A172 (cell line): ENCODE measurements around the gene CTRL. TPM values are rescaled to one million over a fixed set of nuclear protein-coding genes. Genes with fewer than 3 reads are reported as not detected.
"Not testable (repeated sequence)": the region's sequence is repeated elsewhere in the genome, so short reads cannot be mapped to it uniquely, and the experiment has no call there.

Source experiments
- DNase-seq: peaks from one replicate; pipeline ENCODE4 v3.0.0-alpha.2; 2015; ENCODE audit warnings: low spot score
- total RNA-seq: library from RNA; depleted of rRNA; stranded (reverse); fragments of >200 nt; shearing (Covaris generic); gene quantifications from 2 replicates; pipeline ENCODE4 v1.2.3, GENCODE V29; 2014

Gene CTRL
- total RNA-seq, 1 experiment from 2014 or later, result 0.33 TPM

GRCh38 chr16:67941469-67942199 is 10.0 kb upstream of the CTRL start:
- DNase-seq, result no peak

GRCh38 chr16:67940446-67941089 is 8.9 kb upstream of the CTRL start:
- DNase-seq, result no peak

GRCh38 chr16:67939507-67940445 is 8.1 kb upstream of the CTRL start:
- DNase-seq, result no peak

GRCh38 chr16:67937713-67938112 is 6.1 kb upstream of the CTRL start:
- DNase-seq, result not testable (repeated sequence)

GRCh38 chr16:67936880-67937605 is 5.4 kb upstream of the CTRL start:
- peak; percentile 49 for DNase-seq

GRCh38 chr16:67936124-67936879 is 4.6 kb upstream of the CTRL start, which contains the start of gene PSMB10:
PSMB10 (minus strand) TSS chr16:67936850; CDS start chr16:67936749, 101 bp downstream.
- no peak for DNase-seq

- peak; percentile 90 for DNase-seq
Measured at GRCh38 chr16:67935402-67936123, 3.9 kb upstream of the CTRL start.

GRCh38 chr16:67935101-67935401 is 3.4 kb upstream of the CTRL start:
- DNase-seq, result no peak

- DNase-seq, result no peak
Measured at GRCh38 chr16:67934306-67935100, 2.8 kb upstream of the CTRL start.

- DNase-seq, result no peak
Measured at GRCh38 chr16:67933805-67934204, 2.1 kb upstream of the CTRL start.

GRCh38 chr16:67932462-67932840 is 789 bp upstream of the CTRL start:
- no peak for DNase-seq

GRCh38 chr16:67930678-67931211 is 917 bp downstream of the CTRL start:
- DNase-seq, result no peak

GRCh38 chr16:67930191-67930590 is 1.5 kb downstream of the CTRL start:
- no peak for DNase-seq

- DNase-seq, result no peak
Measured at GRCh38 chr16:67928561-67929364, 2.9 kb downstream of the CTRL start.

- DNase-seq, result no peak
Measured at GRCh38 chr16:67928147-67928546, 3.5 kb downstream of the CTRL start.

GRCh38 chr16:67927131-67927941 is 4.3 kb downstream of the CTRL start:
- no peak for DNase-seq

- no peak for DNase-seq
Measured at GRCh38 chr16:67926181-67926750, 5.4 kb downstream of the CTRL start.
